ENCODE results near the gene TBC1D5.
A peak's percentile ranks its signal among the peaks of the same experiment; 100 is the strongest.
"Not testable (repeated sequence)": the region's sequence is repeated elsewhere in the genome, so short reads cannot be mapped to it uniquely, and the experiment has no call there.

The TBC1D5 gene

GRCh38 chr3:17154221-17154620, 588.2 kb downstream of the TBC1D5 start:
- DNase-seq: no peak

GRCh38 chr3:17153209-17153608, 589.2 kb downstream of the TBC1D5 start:
- no peak for DNase-seq

- peak; percentile 62 for DNase-seq
Measured at GRCh38 chr3:17151598-17152373, 590.6 kb downstream of the TBC1D5 start.

GRCh38 chr3:17149076-17149475, 593.4 kb downstream of the TBC1D5 start:
- no peak for DNase-seq

- no peak for DNase-seq
Measured at GRCh38 chr3:17144665-17144993, 597.8 kb downstream of the TBC1D5 start.

GRCh38 chr3:17143893-17144664, 598.4 kb downstream of the TBC1D5 start:
- no peak for DNase-seq

GRCh38 chr3:17142516-17142915, 599.9 kb downstream of the TBC1D5 start:
- DNase-seq: no peak

GRCh38 chr3:17141699-17142098, 600.7 kb downstream of the TBC1D5 start:
- DNase-seq: no peak

GRCh38 chr3:17140670-17141505, 601.5 kb downstream of the TBC1D5 start:
- DNase-seq: no peak

- no peak for DNase-seq
Measured at GRCh38 chr3:17138246-17139039, 604.0 kb downstream of the TBC1D5 start.

- DNase-seq: no peak
Measured at GRCh38 chr3:17137321-17137826, 605.1 kb downstream of the TBC1D5 start.

- DNase-seq: no peak
Measured at GRCh38 chr3:17136136-17136721, 606.2 kb downstream of the TBC1D5 start.

GRCh38 chr3:17135696-17136095, 606.7 kb downstream of the TBC1D5 start:
- DNase-seq: no peak

- no peak for DNase-seq
Measured at GRCh38 chr3:17133632-17134545, 608.5 kb downstream of the TBC1D5 start.

GRCh38 chr3:17132286-17133115, 609.9 kb downstream of the TBC1D5 start:
- no peak for DNase-seq

GRCh38 chr3:17130956-17131355, 611.5 kb downstream of the TBC1D5 start:
- no peak for DNase-seq

GRCh38 chr3:17129556-17129955, 612.9 kb downstream of the TBC1D5 start:
- no peak for DNase-seq

GRCh38 chr3:17128671-17129070, 613.8 kb downstream of the TBC1D5 start:
- not testable (repeated sequence) for DNase-seq

GRCh38 chr3:17125738-17126442, 616.5 kb downstream of the TBC1D5 start:
- no peak for DNase-seq

Measured in activated CD4-positive, alpha-beta T cell treated with anti-CD3 and anti-CD28 coated beads for 1 hour (primary cell).